HepG2 (cell line): Measurements from ENCODE around the gene PCDHGA12. TPM values are rescaled to one million over a fixed set of nuclear protein-coding genes. Genes with fewer than 3 reads are reported as not detected.

Source experiments
- ATAC-seq: fragments of 200-7000 bp; cut with Tn5 transposase; 3 replicates; pipeline ENCODE4 v1.9.1; 2020; ENCODE audit warnings: mild to moderate bottlenecking, moderate library complexity
- BruUV-seq: library from RNA; stranded (reverse); fragments of 400-500 nt; replicated peaks from 2 replicates; lab custom pipeline; 2021; lab: Mats Ljungman, UMichigan
- CTCF ChIA-PET: fragments of 300-600 bp; formaldehyde crosslinking; extraction: SDS; loops from one replicate; lab custom pipeline; 2021; ENCODE audit warnings: low total read pairs, inconsistent platforms, low intra/inter-chr PET ratio; lab: Yijun Ruan, JAX
- POLR2A ChIA-PET: fragments of 350-600 bp; sonication (Branson Sonifier 250); formaldehyde crosslinking; loops from one replicate; lab custom pipeline; 2020; ENCODE audit warnings: antibody characterized with exemption, inconsistent platforms; lab: Yijun Ruan, JAX
- DNase-seq: peaks from one replicate; pipeline ENCODE4 v3.0.0-alpha.2; 2015; ENCODE audit warnings: low spot score
- FAIRE-seq: peaks from 3 replicates; lab custom pipeline; 2011; peaks lifted over from hg19 to GRCh38; lab: Jason Lieb, UNC
- H2AFZ ChIP-seq: one replicate; pipeline ENCODE4 v1.6.1; 2011; ENCODE audit warnings: low read length, inconsistent platforms
- H3K27ac ChIP-seq: fragments of 300-600 bp; 3 replicates; pipeline ENCODE4 v1.8.0; 2011; ENCODE audit warnings: mixed run types, mild to moderate bottlenecking, mixed read lengths, low read length, inconsistent platforms; ENCODE audit not compliant: insufficient read depth; ENCODE audit errors: extremely low read length
- H3K27me3 ChIP-seq, 2 experiments: fragments of 200-600 bp in 1 of 2; 2 replicates in 1 of 2; 3 replicates in 1 of 2; pipeline versions ENCODE4 v1.6.0 to v1.8.0; 2011; ENCODE audit warnings: low read length in 2 of 2, mild to moderate bottlenecking in 2 of 2, moderate library complexity in 2 of 2, inconsistent platforms in 1 of 2; ENCODE audit not compliant: insufficient read depth in 2 of 2, control insufficient read depth in 1 of 2
- H3K36me3 ChIP-seq, 2 experiments: fragments of 200-600 bp in 1 of 2; replicated peaks in 1 of 2; 2 replicates in 1 of 2; 3 replicates in 1 of 2; pipeline versions ENCODE4 v1.5.1 to v1.8.0; 2011; ENCODE audit warnings: low read length in 2 of 2, inconsistent platforms in 1 of 2; ENCODE audit not compliant: insufficient read depth in 2 of 2, control insufficient read depth in 1 of 2
- H3K4me1 ChIP-seq: 2 replicates; pipeline ENCODE4 v1.5.1; 2012; ENCODE audit warnings: low read length, inconsistent platforms; ENCODE audit not compliant: insufficient read depth
- H3K4me2 ChIP-seq: 2 replicates; pipeline ENCODE4 v1.6.0; 2011; ENCODE audit warnings: low read depth, low read length, inconsistent platforms
- H3K4me3 ChIP-seq, 3 experiments: fragments of 200-600 bp in 1 of 3; sonication (generic), shearing (Covaris generic) in 1 of 3; replicated peaks in 1 of 3; 2 replicates each; pipeline ENCODE4 v1.5.1; 2011 to 2016; ENCODE audit warnings: low read length in 3 of 3, inconsistent platforms in 2 of 3, low read depth in 2 of 3, mild to moderate bottlenecking in 2 of 3, control low read depth in 1 of 3, mixed read lengths in 1 of 3; ENCODE audit not compliant: insufficient read depth in 1 of 3
- H3K79me2 ChIP-seq: one replicate; pipeline ENCODE4 v1.6.1; 2011; ENCODE audit warnings: low read length, inconsistent platforms; ENCODE audit not compliant: insufficient read depth
- H3K9ac ChIP-seq: 2 replicates; pipeline ENCODE4 v1.6.0; 2011; ENCODE audit warnings: mild to moderate bottlenecking, low read depth, low read length, inconsistent platforms; ENCODE audit not compliant: insufficient read depth
- H3K9me3 ChIP-seq: 2 replicates; pipeline ENCODE4 v1.5.1; 2012; ENCODE audit warnings: mild to moderate bottlenecking, low read length
- H4K20me1 ChIP-seq: 2 replicates; pipeline ENCODE4 v1.6.0; 2011; ENCODE audit warnings: inconsistent platforms, mild to moderate bottlenecking, low read length, moderate library complexity; ENCODE audit not compliant: insufficient read depth
- DR1 ChIP-seq: sonication (generic); formaldehyde crosslinking; IDR thresholded peaks from 2 replicates; pipeline ENCODE4 v1.8.0; 2021; ENCODE audit warnings: mild to moderate bottlenecking, missing genetic modification reagents, inconsistent platforms
- FOXA3 ChIP-seq: IDR thresholded peaks from 2 replicates; pipeline ENCODE4 v1.6.1; 2016; ENCODE audit warnings: missing genetic modification reagents, missing compliant biosample characterization
- GATAD2A ChIP-seq: IDR thresholded peaks from 2 replicates; pipeline ENCODE4 v1.6.1; 2016
- HOXD1 ChIP-seq: sonication (generic); formaldehyde crosslinking; IDR thresholded peaks from 2 replicates; pipeline ENCODE4 v1.5.0; 2020; ENCODE audit warnings: missing genetic modification reagents
- POLR2A ChIP-seq, 2 experiments: IDR thresholded peaks; 2 replicates each; pipeline ENCODE4 v1.6.1; 2011; ENCODE audit warnings: low read depth in 2 of 2, low read length in 2 of 2, mild to moderate bottlenecking in 1 of 2, moderate library complexity in 1 of 2; ENCODE audit not compliant: insufficient read depth in 1 of 2
- ZC3H4 ChIP-seq: sonication (generic); formaldehyde crosslinking; IDR thresholded peaks from 2 replicates; pipeline ENCODE4 v1.4.0; 2020; ENCODE audit warnings: missing genetic modification reagents, borderline replicate concordance
- ZNF225 ChIP-seq: sonication (generic); formaldehyde crosslinking; IDR thresholded peaks from 2 replicates; pipeline ENCODE4 v1.4.0; 2020; ENCODE audit warnings: mild to moderate bottlenecking, missing genetic modification reagents
- ZNF275 ChIP-seq: sonication (generic); formaldehyde crosslinking; IDR thresholded peaks from 2 replicates; pipeline ENCODE4 v1.8.0; 2022; ENCODE audit warnings: missing genetic modification reagents, mild to moderate bottlenecking, inconsistent platforms, borderline replicate concordance
- WGBS: methylation state at CpG from one replicate; pipeline ENCODE4 v1.1.6; 2017; ENCODE audit warnings: low lambda C conversion rate; 5-methylcytosine and 5-hydroxymethylcytosine counted together
- in situ Hi-C: cut with HindIII; loops from 2 replicates; pipeline ENCODE4 v1.10.0; 2017; ENCODE audit warnings: low pct_unique_long_range_greater_than_20kb; ENCODE audit not compliant: extremely low pct_ligation_motif_present
- intact Hi-C: fragments of 100-400 bp; cut with micrococcal nuclease; formaldehyde crosslinking; loops from one replicate; pipeline ENCODE4 v1.10.0; 2022; ENCODE audit not compliant: unreplicated experiment
- polyA plus RNA-seq, 8 experiments: library from polyadenylated mRNA; depleted of rRNA in 3 of 8; stranded (reverse) in 7 of 8; unstranded in 1 of 8; fragments of >200 nt; fragmentation: Illumina TruSeq in 4 of 8; extraction: Trizol in 4 of 8; gene quantifications; 2 replicates each; pipeline versions ENCODE4 v1.2.1 to v1.2.3, GENCODE V29; 2011 to 2016; ENCODE audit warnings: low read depth in 4 of 8, missing spikeins in 1 of 8, mixed read lengths in 1 of 8; ENCODE audit not compliant: insufficient read depth in 1 of 8
- total RNA-seq, 5 experiments: library from RNA; depleted of rRNA; stranded (reverse); fragments of >200 nt; fragmentation: Illumina TruSeq; extraction: Trizol; gene quantifications; 2 replicates each; pipeline ENCODE4 v1.2.3, GENCODE V29; 2016; ENCODE audit warnings: low read depth in 1 of 5
- TF ChIP-seq, protein P1 (sequence below): sonication (generic); formaldehyde crosslinking; IDR thresholded peaks from 2 replicates; pipeline ENCODE4 v1.4.0; 2020; ENCODE audit warnings: mild to moderate bottlenecking, low read depth, missing genetic modification reagents
- TF ChIP-seq, protein P2 (sequence below): sonication (generic); formaldehyde crosslinking; IDR thresholded peaks from 2 replicates; pipeline ENCODE4 v1.5.0; 2020; ENCODE audit warnings: missing genetic modification reagents
- TF ChIP-seq, protein P3 (sequence below), 2 experiments: sonication (generic) in 1 of 2; formaldehyde crosslinking in 1 of 2; IDR thresholded peaks; 2 replicates each; pipeline versions ENCODE4 v1.6.1 to v1.9.0; 2014 to 2022; ENCODE audit warnings: antibody characterized with exemption in 1 of 2, borderline replicate concordance in 1 of 2, inconsistent platforms in 1 of 2, low read depth in 1 of 2, missing genetic modification reagents in 1 of 2

The PCDHGA12 gene
- total and polyA plus RNA-seq, 2 of the 13 experiments (the other 11 are each of a cell fraction or from before 2014, with no cell fraction given) = 0.07 to 0.13 TPM

GRCh38 chr5:141477044-141477575 is 46.8 kb downstream of the PCDHGA12 start:
- Histone ChIP-seq H3K4me3 (no peak overlapping the region), H2AFZ (no peak overlapping the region), H3K79me2 (no peaks in the 10 kb centered on the region), H3K9me3 (no peaks in the 10 kb centered on the region), H3K27ac (no peak overlapping the region), H4K20me1 (no peaks in the 10 kb centered on the region), H3K4me2 (no peak overlapping the region), H3K9ac (no peak overlapping the region), H3K36me3 (no peaks in the 10 kb centered on the region), H3K4me1 (no peaks in the 10 kb centered on the region)
- ATAC-seq (no peak), FAIRE-seq (no peak), DNase-seq (no peak)
- POLR2A ChIA-PET = no interaction called here
- CTCF ChIA-PET = no interaction called here
- BruUV-seq = no TSS peak
- in situ Hi-C loops = no loop called here
- TF ChIP-seq FOXA3 (CRISPR knock-in tag) (no peak), ZNF225 (CRISPR knock-in tag) (no peak), GATAD2A (CRISPR knock-in tag) (no peak), ZC3H4 (no peak), POLR2A (IDR thresholded peaks at IDR 0.05; ENCODE audit: insufficient read depth in 1 of 2, low read depth in 2 of 2, low read length in 2 of 2) (no peak), ZNF275 (CRISPR knock-in tag) (no peak), DR1 (CRISPR knock-in tag) (no peak), HOXD1 (CRISPR knock-in tag) (no peak)
- TF ChIP-seq, protein P1, sequence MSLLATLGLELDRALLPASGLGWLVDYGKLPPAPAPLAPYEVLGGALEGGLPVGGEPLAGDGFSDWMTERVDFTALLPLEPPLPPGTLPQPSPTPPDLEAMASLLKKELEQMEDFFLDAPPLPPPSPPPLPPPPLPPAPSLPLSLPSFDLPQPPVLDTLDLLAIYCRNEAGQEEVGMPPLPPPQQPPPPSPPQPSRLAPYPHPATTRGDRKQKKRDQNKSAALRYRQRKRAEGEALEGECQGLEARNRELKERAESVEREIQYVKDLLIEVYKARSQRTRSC (CRISPR knock-in tag) = no peak
- TF ChIP-seq, protein P2, sequence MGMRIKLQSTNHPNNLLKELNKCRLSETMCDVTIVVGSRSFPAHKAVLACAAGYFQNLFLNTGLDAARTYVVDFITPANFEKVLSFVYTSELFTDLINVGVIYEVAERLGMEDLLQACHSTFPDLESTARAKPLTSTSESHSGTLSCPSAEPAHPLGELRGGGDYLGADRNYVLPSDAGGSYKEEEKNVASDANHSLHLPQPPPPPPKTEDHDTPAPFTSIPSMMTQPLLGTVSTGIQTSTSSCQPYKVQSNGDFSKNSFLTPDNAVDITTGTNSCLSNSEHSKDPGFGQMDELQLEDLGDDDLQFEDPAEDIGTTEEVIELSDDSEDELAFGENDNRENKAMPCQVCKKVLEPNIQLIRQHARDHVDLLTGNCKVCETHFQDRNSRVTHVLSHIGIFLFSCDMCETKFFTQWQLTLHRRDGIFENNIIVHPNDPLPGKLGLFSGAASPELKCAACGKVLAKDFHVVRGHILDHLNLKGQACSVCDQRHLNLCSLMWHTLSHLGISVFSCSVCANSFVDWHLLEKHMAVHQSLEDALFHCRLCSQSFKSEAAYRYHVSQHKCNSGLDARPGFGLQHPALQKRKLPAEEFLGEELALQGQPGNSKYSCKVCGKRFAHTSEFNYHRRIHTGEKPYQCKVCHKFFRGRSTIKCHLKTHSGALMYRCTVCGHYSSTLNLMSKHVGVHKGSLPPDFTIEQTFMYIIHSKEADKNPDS (CRISPR knock-in tag) = no peak
- TF ChIP-seq, protein P3, sequence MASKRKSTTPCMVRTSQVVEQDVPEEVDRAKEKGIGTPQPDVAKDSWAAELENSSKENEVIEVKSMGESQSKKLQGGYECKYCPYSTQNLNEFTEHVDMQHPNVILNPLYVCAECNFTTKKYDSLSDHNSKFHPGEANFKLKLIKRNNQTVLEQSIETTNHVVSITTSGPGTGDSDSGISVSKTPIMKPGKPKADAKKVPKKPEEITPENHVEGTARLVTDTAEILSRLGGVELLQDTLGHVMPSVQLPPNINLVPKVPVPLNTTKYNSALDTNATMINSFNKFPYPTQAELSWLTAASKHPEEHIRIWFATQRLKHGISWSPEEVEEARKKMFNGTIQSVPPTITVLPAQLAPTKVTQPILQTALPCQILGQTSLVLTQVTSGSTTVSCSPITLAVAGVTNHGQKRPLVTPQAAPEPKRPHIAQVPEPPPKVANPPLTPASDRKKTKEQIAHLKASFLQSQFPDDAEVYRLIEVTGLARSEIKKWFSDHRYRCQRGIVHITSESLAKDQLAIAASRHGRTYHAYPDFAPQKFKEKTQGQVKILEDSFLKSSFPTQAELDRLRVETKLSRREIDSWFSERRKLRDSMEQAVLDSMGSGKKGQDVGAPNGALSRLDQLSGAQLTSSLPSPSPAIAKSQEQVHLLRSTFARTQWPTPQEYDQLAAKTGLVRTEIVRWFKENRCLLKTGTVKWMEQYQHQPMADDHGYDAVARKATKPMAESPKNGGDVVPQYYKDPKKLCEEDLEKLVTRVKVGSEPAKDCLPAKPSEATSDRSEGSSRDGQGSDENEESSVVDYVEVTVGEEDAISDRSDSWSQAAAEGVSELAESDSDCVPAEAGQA (IDR thresholded peaks at IDR 0.05; ENCODE audit: low read depth) = no peak
- TF ChIP-seq, protein P3 (CRISPR knock-in tag; IDR thresholded peaks at IDR 0.05; ENCODE audit: borderline replicate concordance) = no peak
- TF ChIP-seq, all 625 proteins: peak for 0
- WGBS = 56% methylated on average over 16 of the region's 24 CpGs
- H3K27me3 ChIP-seq = peaks cover 1 to 8% of the 10 kb centered on the region in 2 experiments; a peak in 1 of 5 replicates
- intact Hi-C loops = no loop called here
